HG03378 (cell line): ENCODE data around the gene PRKAR1A.
A peak's percentile ranks its signal among the peaks of the same experiment; 100 is the strongest.
"Not testable (repeated sequence)": the region's sequence is repeated elsewhere in the genome, so short reads cannot be mapped to it uniquely, and the experiment has no call there.

Experiments used
- ATAC-seq: cut with Tn5 transposase; IDR thresholded peaks from one replicate; pipeline ENCODE4 v1.9.1; 2021; ENCODE audit warnings: mild to moderate bottlenecking, moderate library complexity; ENCODE audit not compliant: unreplicated experiment

Gene PRKAR1A

DNA sequence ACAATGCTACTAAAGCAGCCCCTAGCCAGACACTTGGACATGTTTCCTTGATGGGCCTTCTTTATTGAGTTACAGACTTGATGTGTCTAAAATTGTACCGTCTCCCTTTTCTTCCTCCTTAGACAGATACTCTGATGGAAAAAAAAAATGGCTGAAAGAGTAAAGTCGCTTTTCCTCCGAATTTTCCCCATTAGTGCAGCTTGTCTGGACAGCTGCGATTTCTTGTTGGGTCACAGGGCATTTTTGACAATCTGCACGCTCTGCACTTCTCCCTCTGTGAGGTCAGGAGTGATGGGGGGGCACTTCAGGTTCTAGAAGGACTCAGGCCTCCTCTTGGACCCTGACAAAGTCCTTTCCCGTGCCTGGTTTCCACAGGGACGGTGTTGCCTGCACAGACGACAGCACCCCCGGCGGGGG lies 968 bp upstream of the PRKAR1A start:
- ATAC-seq, result no peak

DNA sequence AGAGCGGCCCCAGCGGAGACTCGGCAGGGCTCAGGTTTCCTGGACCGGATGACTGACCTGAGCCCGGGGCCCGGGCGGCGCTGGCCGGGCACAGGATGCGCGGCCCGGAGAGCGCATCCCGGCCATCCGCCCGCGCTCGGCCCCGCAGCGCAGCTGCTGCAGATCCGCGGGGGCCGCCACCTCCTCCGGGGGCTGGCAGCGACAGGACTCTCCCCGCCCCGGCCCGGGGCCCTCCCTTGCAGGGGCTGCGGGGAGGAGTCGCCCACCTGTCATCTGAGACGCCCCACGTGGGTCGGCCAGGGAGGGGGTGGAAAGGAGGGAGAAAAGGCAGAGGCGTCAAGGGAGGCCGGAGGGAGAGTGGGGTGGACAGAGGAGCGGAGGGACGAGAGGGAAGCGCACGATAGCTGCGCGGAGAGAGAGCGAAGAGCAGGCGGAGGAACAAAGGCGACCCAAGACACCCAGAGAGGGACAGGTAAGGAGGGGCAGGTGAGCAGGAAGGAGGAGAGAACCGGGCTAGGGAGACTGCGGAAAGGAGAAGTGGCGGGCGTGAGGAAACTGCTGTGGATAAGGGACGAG lies 471 bp upstream of the PRKAR1A start:
- peak; percentile 22 for ATAC-seq

DNA sequence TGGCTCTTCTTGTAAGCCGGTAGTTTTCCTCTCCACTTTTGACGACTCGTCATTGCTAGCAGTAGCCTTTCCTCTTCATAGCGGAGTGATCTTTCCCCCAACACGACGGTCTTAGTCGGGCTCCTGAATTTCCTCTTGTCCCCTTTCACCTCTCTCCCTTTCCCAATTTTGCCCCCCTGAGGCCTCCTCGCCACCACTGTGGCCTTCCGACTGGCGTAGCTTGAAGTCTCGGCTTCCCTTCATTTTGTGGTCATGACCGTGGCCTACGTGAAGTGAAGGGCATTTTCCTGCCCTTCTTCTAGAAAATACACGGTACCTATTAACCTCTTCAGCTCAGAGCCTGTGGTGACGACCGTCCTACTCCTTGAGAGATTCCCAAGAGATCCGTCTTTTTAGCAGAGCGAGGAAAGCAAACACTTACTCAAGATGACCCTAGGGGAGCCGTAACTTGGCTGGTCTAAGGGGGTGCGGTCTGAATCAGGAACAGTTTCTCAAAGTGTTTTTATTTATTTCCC lies 787 bp downstream of the PRKAR1A start:
- ATAC-seq, result no peak

DNA sequence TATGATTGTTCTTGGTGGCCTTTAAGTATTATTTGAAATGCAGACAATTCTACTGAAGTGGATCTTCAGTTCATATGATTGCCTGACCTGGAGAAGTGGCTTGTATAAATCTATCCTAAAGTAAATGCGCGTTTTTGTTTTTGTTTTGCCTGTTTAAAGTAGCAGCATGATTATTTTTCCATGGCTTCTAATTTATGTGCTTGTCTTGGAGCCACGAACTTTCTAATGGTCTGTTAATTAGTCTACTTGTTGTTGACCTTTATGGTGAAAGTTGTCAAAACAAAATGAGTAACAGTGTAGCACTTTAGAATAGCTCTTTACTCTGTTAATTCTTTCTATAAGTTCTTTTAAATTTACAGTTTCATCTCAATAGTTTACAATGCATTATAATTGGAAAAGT lies 1.7 kb downstream of the PRKAR1A start:
- no peak for ATAC-seq

DNA sequence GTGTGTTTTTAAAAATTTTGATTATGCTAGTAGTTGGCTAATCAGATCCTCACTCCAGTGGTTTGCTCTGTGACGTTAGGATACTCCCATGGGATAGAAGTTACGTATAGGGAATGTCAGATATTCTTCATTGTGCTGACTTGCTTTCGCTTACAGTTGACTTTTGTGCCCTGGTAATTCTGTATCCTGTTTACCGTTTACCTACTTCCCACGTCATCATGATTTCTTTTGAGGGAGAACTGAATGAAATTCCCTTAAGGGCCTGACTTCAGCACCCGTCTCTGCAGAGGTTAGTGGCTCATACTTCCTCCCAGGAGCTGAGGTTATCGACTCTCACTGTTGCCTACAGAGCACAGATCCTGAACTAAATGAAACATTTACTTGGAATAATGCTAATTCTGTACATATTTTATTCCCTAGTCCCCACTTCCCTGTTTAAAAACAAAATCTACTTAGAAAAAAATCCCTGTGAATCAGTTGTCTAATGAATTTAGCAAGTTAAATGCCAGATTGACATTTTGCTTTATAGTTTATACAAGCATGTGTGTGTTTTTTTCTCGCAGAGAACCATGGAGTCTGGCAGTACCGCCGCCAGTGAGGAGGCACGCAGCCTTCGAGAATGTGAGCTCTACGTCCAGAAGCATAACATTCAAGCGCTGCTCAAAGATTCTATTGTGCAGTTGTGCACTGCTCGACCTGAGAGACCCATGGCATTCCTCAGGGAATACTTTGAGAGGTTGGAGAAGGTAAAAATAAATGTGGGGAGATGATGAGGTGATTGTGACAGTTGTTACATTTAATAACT lies 2.8 kb downstream of the PRKAR1A start:
- ATAC-seq, result no peak

DNA sequence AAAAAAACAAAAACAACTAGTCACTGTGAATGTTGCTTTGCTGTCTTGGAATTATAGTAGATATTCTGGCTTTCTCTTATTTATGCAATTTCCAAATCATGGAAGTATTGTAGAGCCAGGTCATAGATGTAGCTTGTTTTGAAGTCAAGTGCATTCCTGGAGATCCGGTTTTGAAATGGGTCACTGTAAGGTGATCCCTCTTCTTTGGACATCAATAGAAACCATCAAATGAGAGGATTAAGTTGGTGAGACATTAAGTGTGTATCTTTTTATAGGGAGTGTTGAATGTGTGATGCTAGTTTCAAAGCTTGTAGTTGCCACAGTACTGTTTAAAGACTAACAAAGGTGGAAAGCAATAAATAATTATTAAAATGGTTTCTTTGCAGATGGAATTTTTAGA lies 4.5 kb downstream of the PRKAR1A start:
- no peak for ATAC-seq

DNA sequence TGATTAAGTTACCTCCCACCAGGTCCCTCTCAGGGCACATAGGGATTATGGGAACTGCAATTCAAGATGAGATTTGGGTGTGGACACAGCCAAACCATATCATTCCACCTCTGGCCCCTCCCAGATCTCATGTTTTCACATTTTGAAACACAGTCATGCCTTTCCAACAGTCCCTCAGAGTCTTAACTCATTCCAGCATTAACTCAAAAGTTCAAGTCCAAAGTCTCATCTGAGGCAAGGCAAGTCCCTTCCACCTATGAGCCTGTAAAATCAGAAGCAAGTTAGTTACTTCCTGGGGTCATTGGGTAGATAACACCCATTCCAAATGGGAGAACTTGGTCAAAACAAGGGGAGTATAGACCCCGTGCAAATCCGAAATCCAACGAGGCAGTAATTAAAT lies 5.4 kb downstream of the PRKAR1A start:
- not testable (repeated sequence) for ATAC-seq

DNA sequence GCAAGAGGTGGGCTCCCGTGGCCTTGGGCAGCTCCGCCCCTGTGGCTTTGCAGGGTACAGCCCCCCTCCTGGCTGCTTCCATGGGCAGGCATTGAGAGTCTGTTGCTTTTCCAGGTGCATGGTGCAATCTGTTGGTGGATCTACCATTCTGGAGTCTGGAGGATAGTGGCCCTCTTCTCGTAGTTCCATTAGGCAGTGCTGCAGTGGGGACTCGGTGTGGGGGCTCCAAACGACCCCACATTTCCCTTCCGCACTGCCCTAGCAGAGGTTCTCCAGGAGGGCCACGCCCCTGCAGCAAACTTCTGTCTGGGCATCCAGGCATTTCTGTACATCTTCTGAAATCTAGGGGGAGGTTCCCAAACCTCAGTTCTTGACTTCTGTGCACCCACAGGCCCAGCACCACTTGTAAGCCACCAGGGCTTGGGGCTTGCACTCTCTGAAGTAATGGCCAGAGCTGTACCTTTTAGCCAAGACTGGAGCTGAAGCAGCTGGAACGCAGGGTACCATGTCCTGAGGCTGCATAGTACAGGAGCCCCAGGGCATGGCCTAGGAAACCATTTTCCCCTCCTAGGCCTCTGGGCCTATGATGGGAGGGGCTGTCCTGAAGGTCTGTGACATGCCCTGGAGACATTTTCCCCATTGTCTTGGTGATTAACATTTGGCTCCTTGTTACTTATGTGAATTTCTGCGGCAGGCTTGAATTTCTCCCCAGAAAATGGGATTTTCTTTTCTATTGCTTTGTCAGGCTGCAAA lies 6.0 kb downstream of the PRKAR1A start:
- ATAC-seq, result no peak

DNA sequence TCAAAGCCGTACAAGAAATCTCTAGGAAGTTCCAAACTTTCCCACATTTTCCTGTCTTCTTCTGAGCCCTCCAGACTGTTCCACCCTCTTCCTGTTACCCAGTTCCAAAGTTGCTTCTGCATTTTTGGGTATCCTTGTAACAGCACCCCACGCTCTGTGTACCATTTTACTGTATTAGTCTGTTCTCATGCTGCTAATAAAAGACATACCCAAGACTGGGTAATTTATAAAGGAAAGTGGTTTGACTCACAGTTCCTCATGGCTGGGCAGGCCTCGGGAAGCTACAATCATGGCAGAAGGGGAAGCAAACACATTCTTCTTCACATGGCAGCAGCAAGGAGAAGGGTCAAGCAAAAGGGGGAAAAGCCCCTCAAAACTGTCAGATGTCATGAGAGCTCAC lies 6.8 kb downstream of the PRKAR1A start:
- not testable (repeated sequence) for ATAC-seq

DNA sequence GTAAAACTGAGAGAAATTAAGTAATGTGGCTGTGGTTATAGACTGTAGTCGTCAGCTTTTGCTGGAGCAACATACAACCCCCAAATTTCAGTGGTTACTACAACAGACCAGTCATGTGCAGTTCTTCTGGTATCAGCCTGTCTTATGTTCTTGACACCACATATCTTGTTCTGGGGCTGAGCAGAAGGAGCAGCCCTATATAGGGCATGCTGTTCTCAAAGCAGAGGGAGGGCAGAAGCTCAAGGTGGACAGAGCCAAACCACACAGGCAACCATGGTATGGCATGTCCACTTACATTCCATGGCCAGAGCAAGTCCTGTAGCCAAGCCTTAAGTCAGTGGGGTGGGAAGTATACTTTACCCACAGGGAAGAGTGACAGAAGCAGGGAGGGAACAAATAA lies 7.7 kb downstream of the PRKAR1A start:
- no peak for ATAC-seq

DNA sequence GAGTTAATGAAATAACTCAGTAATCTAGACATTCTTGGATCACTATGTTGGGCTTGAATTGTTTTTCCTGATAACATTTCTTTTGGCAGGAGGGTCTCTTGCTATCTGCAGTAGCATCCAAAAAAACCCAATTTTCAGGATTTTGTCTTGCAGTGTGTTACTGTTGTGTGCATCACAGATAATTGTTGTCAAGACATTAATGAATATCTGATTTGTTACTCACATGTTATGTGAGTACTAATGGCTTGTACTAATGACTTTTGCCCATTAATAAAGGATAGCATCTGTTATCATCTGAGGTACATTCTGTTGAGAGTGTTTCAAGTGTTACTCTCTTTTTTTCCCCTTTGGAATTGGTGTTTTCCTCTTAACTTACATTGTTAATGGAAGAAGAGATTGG lies 10.0 kb downstream of the PRKAR1A start:
- no peak for ATAC-seq

DNA sequence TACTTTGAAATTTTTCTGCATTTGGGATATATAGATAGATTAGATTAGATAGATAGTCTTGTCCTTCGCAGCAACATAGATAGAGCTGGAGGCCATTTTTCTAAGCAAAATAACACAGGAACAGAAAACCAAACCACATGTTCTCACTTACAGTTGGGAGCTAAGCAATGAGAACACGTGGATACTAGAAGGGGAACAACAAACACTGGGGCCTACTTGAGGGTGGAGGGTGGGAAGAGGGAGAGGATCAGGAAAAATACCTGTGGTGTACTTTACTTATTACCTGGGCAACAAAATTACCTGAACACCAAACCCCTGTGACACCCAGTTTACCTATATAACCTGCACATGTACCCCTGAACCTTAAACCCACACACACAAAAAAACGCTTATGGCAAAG lies 14.3 kb downstream of the PRKAR1A start:
- no peak for ATAC-seq

DNA sequence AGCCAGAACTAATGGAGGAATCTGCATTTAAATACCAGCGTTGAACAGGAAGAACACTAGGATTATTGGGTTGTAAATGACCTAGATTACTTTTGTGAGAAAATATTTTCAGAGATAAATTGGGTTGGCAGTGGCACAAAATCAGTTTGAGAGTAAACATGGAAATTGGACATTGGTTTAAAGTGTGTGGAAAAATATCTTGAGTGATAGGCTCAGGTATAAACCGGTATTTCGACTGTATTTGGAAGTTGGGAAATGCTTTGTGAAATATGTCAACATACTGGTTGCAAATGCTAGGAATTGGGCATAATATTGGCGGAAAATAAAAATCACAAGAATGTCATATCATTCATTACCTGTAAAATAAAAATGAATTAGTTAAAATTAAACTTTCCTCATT lies 15.1 kb downstream of the PRKAR1A start:
- ATAC-seq, result no peak

DNA sequence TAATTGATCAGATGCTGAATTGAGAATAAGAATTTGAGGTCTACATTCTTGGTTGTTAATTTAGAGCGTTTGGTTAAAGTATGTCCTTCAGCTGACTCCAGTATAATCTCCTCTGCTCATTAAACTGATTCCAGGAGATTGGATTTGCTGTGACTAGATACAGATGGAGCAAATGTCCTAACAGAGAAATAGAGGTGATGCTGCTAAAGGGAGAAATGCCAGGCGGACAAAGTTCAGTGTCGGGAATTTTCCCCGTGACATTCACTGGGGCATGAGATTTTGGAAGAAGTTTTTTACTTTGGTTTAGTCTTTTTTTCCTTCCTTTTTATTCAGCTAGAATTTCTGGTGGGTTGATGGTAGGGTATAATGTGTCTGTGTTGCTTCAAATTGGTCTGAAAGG lies 19.0 kb downstream of the PRKAR1A start:
- no peak for ATAC-seq

DNA sequence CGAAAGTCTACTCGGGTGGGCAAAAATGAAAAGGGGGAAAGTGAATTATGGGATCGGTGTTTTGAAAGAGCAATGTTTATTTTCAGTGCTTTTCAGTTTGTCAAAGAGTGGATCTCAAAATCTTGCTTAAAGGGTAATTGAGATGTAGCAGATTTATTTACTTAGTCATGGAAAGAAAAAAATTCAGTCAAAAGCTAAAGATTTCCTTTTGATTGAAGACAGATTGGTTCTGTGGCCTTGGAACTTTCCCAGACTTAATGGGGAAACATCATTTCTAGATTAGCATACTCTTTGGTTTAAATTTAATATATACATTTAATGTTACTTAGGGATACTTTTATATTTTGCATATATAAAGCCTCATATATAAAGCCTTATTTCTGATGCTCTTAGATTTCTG lies 20.6 kb downstream of the PRKAR1A start:
- no peak for ATAC-seq

DNA sequence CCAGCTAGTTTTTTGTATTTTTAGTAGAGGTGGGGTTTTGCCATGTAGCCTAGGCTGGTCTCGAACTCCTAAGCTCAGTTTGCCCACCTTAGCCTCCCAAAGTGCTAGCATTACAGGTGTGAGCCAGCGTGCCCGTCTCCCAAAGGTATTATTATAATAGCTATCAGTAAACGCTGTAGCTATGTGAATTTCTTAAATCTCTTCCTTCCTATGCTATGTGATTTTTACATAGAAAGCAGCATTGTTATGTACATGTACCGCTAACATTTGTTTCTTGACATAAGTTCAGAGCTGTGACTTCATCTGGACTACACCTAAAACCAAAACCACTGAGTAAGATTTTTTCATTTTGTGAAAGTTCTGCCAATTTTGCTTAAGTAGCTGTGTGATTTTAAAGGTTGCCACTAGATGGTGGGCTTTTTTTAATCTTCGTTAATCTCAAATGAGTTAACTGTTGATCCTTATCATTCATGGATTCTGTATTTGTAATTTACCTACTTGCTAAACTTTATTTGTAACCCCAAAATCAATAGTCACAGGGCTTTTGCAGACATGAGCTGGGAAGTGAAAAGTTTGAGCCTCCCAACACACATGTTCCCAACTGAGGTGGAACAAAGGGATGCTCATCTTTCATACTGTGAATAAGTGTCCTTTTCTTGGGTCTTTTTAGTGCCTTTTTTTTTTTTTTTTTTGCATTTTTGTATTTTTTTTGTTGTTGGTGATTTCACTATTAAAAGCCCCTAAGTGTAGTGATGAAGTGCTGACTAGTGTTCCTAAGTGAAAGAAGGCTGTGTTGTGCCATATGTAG lies 21.9 kb downstream of the PRKAR1A start:
- no peak for ATAC-seq

DNA sequence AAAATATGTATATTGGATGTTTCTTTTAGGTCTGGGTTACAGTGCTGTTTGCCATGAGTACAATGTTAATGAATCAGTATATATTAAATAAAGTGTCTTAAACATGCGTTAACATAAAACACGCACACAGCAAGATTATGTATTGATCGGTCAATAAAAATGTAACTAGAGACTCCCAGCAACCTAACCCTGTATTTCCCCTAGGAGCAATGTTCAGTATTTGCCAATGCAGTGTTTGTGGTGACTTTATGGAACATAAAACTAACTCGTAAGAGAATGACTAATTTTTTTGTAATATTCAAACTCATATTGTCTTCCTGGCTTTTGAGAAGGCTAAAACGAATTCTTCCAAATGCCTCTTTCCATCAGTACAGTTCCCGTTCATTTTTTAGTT lies 22.5 kb downstream of the PRKAR1A start:
- ATAC-seq, result no peak

DNA sequence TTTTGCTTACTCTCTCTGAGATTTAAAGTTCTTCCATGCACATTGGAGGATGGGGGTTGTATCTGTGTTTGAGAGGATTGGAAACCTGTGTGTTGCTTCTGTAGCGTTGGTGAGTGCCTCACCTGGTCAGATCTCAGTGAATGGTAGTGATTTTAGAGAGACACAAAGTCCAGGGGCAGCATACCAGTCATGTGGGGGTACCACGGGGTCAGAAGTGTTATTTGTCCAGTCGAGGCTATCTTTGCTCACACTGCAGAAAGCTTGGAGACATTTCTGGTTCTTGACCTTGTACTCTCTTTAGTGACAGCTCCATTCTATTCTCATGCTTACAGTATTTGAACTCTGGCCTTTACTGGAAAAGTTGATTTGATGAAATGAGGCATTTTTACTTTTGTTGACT lies 23.7 kb downstream of the PRKAR1A start:
- no peak for ATAC-seq

DNA sequence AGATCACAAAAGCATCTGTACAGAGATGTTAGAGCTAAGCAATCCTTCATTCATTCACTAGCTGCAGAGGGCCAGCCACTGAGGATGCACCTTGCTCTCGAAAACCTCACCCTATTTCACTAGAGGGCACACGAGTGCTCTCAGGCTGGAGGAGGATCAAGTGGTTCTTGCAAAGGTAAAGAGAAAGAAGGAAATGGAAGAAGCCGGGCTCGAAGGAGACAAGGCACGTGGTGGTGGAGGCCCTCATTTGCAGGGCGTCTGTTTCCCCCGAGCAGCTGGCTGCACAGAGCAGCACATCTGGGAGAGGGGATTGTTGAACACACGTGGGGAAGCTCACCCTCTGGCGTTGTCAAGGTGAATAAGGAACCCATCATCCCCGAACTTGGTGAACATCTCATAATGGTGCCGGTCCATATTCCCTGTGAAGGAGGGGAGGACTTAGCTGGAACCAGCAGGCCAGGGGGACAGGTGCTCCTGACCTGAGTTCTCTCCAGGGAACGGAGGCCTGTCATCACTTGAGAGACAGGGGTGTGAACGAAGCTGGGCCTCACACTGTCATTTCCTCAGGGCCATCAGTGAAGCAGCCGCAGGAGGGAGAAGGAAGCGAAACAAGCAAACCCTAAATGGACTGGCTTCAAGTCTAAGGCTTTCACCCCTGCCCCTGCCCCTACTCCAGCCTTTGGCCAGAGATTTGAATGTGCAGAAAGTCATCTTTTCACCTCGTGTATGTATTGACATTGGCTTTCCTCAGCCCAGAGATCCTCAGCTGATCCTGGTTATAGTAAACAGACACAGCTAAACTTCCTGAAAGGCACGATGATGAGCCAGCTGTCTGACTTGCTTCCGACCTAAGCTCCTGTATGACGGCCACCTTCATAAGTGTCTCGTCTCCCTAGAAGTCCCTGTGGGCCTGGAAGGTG lies 27.6 kb downstream of the PRKAR1A start:
- no peak for ATAC-seq

DNA sequence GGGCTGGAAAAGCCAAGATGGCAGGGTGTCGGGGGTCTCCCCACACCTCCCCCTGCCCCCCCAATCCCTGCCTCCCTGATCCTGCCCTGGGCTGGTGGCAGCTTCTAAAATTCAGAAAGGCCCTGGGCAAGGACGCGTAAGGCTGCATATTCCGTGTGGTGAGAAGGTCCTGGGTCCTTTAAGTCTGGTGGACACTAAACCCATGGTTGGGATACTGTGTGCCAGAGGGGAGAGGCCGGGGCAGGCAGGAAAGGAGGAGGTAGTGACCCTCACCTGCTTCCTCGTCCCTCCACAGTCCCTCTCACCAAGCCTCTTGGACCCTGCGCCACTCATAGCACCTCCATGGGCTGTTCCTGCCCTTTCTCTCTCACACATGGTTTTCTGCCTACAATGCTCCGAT lies 28.8 kb downstream of the PRKAR1A start:
- ATAC-seq, result no peak
